OCI-LY1 (cell line): ENCODE results near the gene LEKR1.

Source experiments
- EZH2 ChIP-seq: fragments of 200-600 bp; sonication (generic), shearing (Covaris generic); IDR thresholded peaks from 2 replicates; pipeline ENCODE4 v1.8.0; 2017; ENCODE audit warnings: borderline replicate concordance, mixed run types, mild to moderate bottlenecking, antibody characterized with exemption, low read length, moderate library complexity, mixed read lengths
- TF ChIP-seq, protein P1 (sequence below): fragments of 200-600 bp; sonication (generic), shearing (Covaris generic); IDR thresholded peaks from 2 replicates; pipeline ENCODE4 v1.5.1; 2017; ENCODE audit warnings: mild to moderate bottlenecking, antibody characterized with exemption, low read length, moderate library complexity, mixed read lengths

DNA sequence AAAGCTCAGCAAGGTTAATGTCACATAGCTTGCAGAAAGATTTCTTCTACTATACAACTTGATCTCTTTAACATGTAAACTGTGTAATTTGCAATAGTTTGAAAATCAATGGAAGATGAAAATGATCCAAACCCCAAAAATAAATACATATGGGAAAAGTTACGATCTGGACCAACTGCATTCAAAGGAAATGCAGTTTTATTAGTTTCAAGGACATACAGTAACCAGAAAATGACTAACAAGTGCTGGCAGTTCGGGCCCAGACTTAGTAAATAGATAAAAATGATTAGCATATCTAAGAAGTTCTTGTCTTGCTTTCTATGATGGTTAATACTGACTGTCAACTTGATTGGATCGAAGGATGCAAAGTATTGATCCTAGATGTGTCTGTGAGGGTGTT lies 37.3 kb upstream of the LEKR1 start:
- TF ChIP-seq, protein P1, sequence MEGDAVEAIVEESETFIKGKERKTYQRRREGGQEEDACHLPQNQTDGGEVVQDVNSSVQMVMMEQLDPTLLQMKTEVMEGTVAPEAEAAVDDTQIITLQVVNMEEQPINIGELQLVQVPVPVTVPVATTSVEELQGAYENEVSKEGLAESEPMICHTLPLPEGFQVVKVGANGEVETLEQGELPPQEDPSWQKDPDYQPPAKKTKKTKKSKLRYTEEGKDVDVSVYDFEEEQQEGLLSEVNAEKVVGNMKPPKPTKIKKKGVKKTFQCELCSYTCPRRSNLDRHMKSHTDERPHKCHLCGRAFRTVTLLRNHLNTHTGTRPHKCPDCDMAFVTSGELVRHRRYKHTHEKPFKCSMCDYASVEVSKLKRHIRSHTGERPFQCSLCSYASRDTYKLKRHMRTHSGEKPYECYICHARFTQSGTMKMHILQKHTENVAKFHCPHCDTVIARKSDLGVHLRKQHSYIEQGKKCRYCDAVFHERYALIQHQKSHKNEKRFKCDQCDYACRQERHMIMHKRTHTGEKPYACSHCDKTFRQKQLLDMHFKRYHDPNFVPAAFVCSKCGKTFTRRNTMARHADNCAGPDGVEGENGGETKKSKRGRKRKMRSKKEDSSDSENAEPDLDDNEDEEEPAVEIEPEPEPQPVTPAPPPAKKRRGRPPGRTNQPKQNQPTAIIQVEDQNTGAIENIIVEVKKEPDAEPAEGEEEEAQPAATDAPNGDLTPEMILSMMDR = no peak
- TF ChIP-seq EZH2 = no peak
